Fibroblast of skin of right quadriceps (primary cell): Measurements from ENCODE around the gene C10orf62.
"Not testable (repeated sequence)": the region's sequence is repeated elsewhere in the genome, so short reads cannot be mapped to it uniquely, and the experiment has no call there.

ENCODE experiments used
- DNase-seq: peaks from one replicate; pipeline ENCODE4 v3.0.0-alpha.2; 2013

Gene C10orf62

GRCh38 chr10:97632949-97633884, 43.7 kb downstream of the C10orf62 start, which contains the start of gene MORN4:
Gene MORN4 (minus strand): TSS chr10:97633500. CDS start chr10:97619653, 13,847 bp downstream.
- DNase-seq, result peak; percentile 92

- DNase-seq, result peak; percentile 9
Observed at GRCh38 chr10:97633921-97634320, 44.4 kb downstream of the C10orf62 start.

GRCh38 chr10:97635577-97635976, 46.1 kb downstream of the C10orf62 start:
- DNase-seq, result no peak

- DNase-seq, result not testable (repeated sequence)
Observed at GRCh38 chr10:97639090-97639489, 49.6 kb downstream of the C10orf62 start.

- peak; percentile 99 for DNase-seq
Observed at GRCh38 chr10:97640174-97640867, 50.8 kb downstream of the C10orf62 start, which contains the start of gene PI4K2A. Gene PI4K2A (plus strand): TSS chr10:97640671. CDS start chr10:97640743, 72 bp downstream.
